ENCODE results near the gene C19orf85.
A peak's percentile ranks its signal among the peaks of the same experiment; 100 is the strongest.

Gene C19orf85

GRCh38 chr19:55488986-55489710, 24.6 kb upstream of the C19orf85 start:
- no peak for DNase-seq

- no peak for DNase-seq
Measured at GRCh38 chr19:55487924-55488687, 23.6 kb upstream of the C19orf85 start, which contains the start of gene SSC5D. TSS of gene SSC5D (plus strand) at chr19:55488436. CDS start at chr19:55488590, 154 bp downstream.

- no peak for DNase-seq
Measured at GRCh38 chr19:55486971-55487923, 22.7 kb upstream of the C19orf85 start.

GRCh38 chr19:55486043-55486970, 21.8 kb upstream of the C19orf85 start:
- no peak for DNase-seq

GRCh38 chr19:55485439-55486011, 21.0 kb upstream of the C19orf85 start:
- no peak for DNase-seq

GRCh38 chr19:55484593-55485438, 20.3 kb upstream of the C19orf85 start, which contains the start of gene NAT14:
TSS of gene NAT14 (plus strand) at chr19:55485188. CDS start at chr19:55485709, 521 bp downstream.
- peak; percentile 21 for DNase-seq

GRCh38 chr19:55483706-55484592, 19.4 kb upstream of the C19orf85 start:
- DNase-seq, result no peak

- no peak for DNase-seq
Measured at GRCh38 chr19:55482967-55483705, 18.6 kb upstream of the C19orf85 start.

GRCh38 chr19:55482156-55482961, 17.8 kb upstream of the C19orf85 start:
- no peak for DNase-seq

- no peak for DNase-seq
Measured at GRCh38 chr19:55481794-55482155, 17.2 kb upstream of the C19orf85 start.

- no peak for DNase-seq
Measured at GRCh38 chr19:55481148-55481793, 16.7 kb upstream of the C19orf85 start.

- no peak for DNase-seq
Measured at GRCh38 chr19:55479451-55480230, 15.1 kb upstream of the C19orf85 start.

- no peak for DNase-seq
Measured at GRCh38 chr19:55479045-55479444, 14.5 kb upstream of the C19orf85 start.

- no peak for DNase-seq
Measured at GRCh38 chr19:55478364-55478763, 13.8 kb upstream of the C19orf85 start.

- no peak for DNase-seq
Measured at GRCh38 chr19:55477905-55478304, 13.4 kb upstream of the C19orf85 start.

GRCh38 chr19:55476100-55476775, 11.7 kb upstream of the C19orf85 start, which contains the start of gene ZNF628:
TSS of gene ZNF628 (plus strand) at chr19:55476617. CDS start at chr19:55479911, 3,294 bp downstream.
- DNase-seq, result peak; percentile 96
